PC-3 (cell line): ENCODE measurements around the gene HOOK1.

Experiments
- CTCF ChIP-seq: fragments of 300-600 bp; sonication (generic); conservative IDR thresholded peaks from 2 replicates; pipeline ENCODE4 v1.5.1; 2017; ENCODE audit warnings: antibody characterized with exemption, low read depth, mild to moderate bottlenecking, low read length
- EZH2 ChIP-seq: fragments of 300-600 bp; sonication (generic); IDR thresholded peaks from one replicate; pipeline ENCODE4 v1.6.1; 2017; ENCODE audit warnings: antibody characterized with exemption, mild to moderate bottlenecking, low read length; ENCODE audit not compliant: unreplicated experiment

- TF ChIP-seq EZH2 (no peak), CTCF (no peak)
Measured at GRCh38 chr1:59880735-59881134, 66.0 kb downstream of the HOOK1 start.
